Measurements from ENCODE around the gene IMMP2L. TPM values are rescaled to one million over a fixed set of nuclear protein-coding genes. Genes with fewer than 3 reads are reported as not detected.

The IMMP2L gene
- total RNA-seq, 1 donor from 2014 or later, result 11.9 TPM

DNA sequence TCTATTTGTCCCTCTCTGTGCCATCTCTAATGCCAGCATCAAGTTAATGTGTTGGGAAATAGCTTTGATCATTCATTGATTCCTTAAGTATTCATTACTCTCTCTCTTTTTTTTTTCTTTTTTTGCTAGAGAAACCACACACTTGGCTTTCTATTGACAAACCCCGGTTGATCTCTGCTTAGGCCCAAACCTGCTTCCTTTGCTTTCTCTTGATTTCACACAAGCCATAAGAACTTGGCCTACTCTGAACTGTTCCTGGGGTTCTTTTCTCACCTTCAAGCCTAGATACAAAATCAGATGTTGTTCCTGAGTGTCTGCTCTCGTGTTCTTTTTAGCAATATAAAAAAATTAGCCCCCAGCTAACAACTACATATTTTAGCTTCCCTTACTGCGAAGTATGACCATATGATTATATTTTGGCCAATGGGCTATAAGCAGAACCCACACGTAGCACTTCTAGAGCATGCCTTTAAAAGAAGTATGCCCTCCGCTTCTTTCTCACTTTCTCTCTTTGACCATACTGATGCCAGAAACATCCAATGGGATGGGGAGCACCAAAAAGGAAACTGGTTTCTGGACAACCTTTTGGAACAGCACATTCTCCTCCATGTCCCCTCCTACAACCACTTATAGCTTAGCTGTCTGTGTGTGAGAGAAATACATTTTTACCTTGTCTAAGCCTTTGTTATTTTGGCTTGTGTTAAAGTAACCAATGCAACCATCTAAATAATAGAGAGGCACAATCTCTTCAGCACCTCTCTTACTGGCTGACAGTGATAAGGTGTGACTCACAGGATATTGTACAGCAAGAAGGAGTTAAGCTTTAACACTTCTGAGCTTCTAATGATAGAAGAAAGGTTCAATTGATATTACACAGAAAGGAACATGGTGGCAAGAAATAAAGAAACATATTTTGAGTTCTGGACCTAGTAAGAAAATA, 568.0 kb downstream of the IMMP2L start:
- H3K36me3 Mint-ChIP-seq (ENCODE audit: low read depth), result no peaks in the 10 kb centered on the region
- no peaks in the 10 kb centered on the region for H3K27me3 Mint-ChIP-seq (ENCODE audit: low read depth)
- no peaks in the 10 kb centered on the region for H3K4me1 Mint-ChIP-seq
- H3K9me3 Mint-ChIP-seq, result no peaks in the 10 kb centered on the region
- H3K4me3 Mint-ChIP-seq, result no peak overlapping the region
- TF ChIP-seq, protein P1, sequence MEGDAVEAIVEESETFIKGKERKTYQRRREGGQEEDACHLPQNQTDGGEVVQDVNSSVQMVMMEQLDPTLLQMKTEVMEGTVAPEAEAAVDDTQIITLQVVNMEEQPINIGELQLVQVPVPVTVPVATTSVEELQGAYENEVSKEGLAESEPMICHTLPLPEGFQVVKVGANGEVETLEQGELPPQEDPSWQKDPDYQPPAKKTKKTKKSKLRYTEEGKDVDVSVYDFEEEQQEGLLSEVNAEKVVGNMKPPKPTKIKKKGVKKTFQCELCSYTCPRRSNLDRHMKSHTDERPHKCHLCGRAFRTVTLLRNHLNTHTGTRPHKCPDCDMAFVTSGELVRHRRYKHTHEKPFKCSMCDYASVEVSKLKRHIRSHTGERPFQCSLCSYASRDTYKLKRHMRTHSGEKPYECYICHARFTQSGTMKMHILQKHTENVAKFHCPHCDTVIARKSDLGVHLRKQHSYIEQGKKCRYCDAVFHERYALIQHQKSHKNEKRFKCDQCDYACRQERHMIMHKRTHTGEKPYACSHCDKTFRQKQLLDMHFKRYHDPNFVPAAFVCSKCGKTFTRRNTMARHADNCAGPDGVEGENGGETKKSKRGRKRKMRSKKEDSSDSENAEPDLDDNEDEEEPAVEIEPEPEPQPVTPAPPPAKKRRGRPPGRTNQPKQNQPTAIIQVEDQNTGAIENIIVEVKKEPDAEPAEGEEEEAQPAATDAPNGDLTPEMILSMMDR (conservative IDR thresholded peaks at IDR 0.05), result no peak
- no peak overlapping the region for H3K27ac Mint-ChIP-seq (ENCODE audit: unreplicated experiment)
- DNase-seq (ENCODE audit: low read depth, low spot score), result no peak

DNA sequence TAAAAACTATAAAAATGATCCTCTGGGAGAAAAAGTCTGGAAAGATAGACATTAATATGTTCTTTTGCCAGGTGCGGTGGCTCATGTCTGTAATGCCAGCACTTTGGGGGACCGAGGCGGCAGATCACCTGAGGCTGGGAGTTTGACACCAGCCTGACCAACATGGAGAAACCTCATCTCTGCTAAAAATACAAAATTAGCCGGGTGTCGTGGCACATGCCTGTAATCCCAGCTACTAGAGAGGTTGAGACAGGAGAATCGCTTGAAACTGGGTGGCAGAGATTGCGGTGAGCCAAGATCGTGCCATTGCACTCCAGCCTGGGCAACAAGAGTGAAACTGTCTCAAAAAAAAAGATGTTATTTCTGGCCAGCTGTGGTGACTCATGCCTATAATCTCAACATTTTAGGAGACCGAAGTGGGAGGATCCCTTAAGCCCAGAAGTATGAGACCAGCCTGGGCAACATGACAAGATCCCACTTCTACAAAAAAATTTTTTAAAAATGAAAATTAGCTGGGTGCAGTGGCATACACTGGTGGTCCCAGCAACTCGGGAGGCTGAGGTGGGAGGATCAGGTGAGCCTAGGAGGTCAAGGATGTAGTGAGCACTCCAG, 573.3 kb downstream of the IMMP2L start:
- no peaks in the 10 kb centered on the region for H3K4me1 Mint-ChIP-seq
- TF ChIP-seq, protein P1 (conservative IDR thresholded peaks at IDR 0.05), result no peak
- H3K4me3 Mint-ChIP-seq, result no peak overlapping the region
- DNase-seq (ENCODE audit: low read depth, low spot score), result no peak
- no peaks in the 10 kb centered on the region for H3K27me3 Mint-ChIP-seq (ENCODE audit: low read depth)
- no peaks in the 10 kb centered on the region for H3K9me3 Mint-ChIP-seq
- H3K36me3 Mint-ChIP-seq (ENCODE audit: low read depth), result no peaks in the 10 kb centered on the region
- no peak overlapping the region for H3K27ac Mint-ChIP-seq (ENCODE audit: unreplicated experiment)

DNA sequence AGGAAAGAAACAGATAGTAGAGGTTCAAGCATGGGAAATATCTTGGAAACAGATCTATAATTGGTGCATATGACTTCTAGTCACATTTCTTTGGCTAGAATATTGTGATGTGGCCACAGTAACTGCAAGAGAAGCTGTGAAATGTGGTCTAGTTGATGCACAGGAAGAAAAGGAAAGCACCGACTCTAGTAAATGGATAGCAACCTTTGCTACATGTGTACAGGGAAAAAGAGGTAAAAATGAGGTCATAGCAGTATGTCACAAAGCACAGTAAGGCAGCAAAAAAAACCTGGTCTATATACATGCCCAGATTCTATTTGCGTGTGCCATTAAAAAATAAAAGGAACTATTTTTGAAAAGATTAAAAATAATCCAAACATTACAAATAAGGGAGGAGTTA, 573.9 kb downstream of the IMMP2L start:
- no peaks in the 10 kb centered on the region for H3K27me3 Mint-ChIP-seq (ENCODE audit: low read depth)
- H3K4me3 Mint-ChIP-seq, result no peak overlapping the region
- no peak for DNase-seq (ENCODE audit: low read depth, low spot score)
- no peaks in the 10 kb centered on the region for H3K4me1 Mint-ChIP-seq
- no peaks in the 10 kb centered on the region for H3K36me3 Mint-ChIP-seq (ENCODE audit: low read depth)
- H3K27ac Mint-ChIP-seq (ENCODE audit: unreplicated experiment), result no peak overlapping the region
- TF ChIP-seq, protein P1 (conservative IDR thresholded peaks at IDR 0.05), result no peak
- H3K9me3 Mint-ChIP-seq, result no peaks in the 10 kb centered on the region

DNA sequence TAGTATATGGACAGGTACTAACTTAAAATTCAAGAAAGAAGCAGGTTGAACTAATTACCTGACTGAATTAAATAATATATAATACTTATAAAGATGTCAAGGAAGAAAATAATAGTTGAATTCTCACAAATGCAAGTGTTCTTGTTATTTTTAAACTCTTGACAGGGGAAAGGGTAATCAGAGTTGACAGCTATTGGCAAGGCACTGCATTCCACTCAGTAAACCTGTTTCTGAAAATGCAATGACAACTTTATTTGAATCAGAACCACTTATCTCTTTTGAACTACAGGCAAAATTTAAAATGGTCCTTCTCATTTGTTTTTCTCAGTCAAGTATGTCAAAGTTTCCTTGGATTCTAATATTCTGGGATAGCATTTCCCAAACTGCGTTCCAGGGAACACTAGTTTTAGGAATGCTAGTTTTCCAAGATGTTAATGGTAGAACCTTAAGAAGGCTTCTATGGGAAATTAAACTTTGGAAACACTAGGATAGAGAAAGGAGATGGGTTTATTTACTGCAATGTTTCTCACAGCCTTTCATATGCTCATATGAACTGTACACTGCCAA, 575.1 kb downstream of the IMMP2L start:
- TF ChIP-seq, protein P1 (conservative IDR thresholded peaks at IDR 0.05), result no peak
- Mint-ChIP-seq H3K4me1 (no peaks in the 10 kb centered on the region), H3K27me3 (ENCODE audit: low read depth) (no peaks in the 10 kb centered on the region), H3K36me3 (ENCODE audit: low read depth) (no peaks in the 10 kb centered on the region), H3K9me3 (no peaks in the 10 kb centered on the region), H3K27ac (ENCODE audit: unreplicated experiment) (no peak overlapping the region), H3K4me3 (no peak overlapping the region)
- DNase-seq (ENCODE audit: low read depth, low spot score), result no peak

DNA sequence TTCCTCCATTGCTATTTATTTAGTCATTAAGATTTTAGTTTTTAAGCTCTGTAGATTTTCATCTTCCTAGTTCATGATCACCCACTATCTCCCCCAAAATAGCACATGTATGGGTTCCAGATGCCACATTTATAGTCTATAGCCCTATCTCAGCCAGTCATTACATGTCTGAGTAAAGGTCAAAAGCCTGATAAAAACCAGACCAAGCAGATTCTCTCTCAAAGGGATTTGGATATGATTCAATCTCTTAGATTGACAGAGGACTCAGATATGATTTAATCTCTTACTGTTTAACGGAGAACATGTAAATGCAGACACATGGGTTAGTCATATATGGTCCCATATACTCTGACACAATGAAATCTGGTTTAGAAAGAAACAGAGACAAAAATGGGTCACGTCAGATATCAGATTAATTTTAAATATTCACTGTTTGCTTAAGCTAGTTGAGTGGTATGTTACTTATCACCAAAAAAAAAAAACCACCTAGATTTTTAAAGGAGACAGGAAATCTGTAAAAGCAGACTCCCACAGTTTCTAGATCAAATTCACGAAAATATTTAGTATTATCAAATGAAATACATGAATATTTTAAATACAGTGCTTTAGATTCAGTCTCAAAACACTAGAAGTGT, 578.4 kb downstream of the IMMP2L start:
- H3K27me3 Mint-ChIP-seq (ENCODE audit: low read depth), result no peaks in the 10 kb centered on the region
- DNase-seq (ENCODE audit: low read depth, low spot score), result no peak
- no peak overlapping the region for H3K4me3 Mint-ChIP-seq
- H3K4me1 Mint-ChIP-seq, result no peaks in the 10 kb centered on the region
- no peak overlapping the region for H3K27ac Mint-ChIP-seq (ENCODE audit: unreplicated experiment)
- no peaks in the 10 kb centered on the region for H3K36me3 Mint-ChIP-seq (ENCODE audit: low read depth)
- TF ChIP-seq, protein P1 (conservative IDR thresholded peaks at IDR 0.05), result no peak
- no peaks in the 10 kb centered on the region for H3K9me3 Mint-ChIP-seq
